GM10248 (cell line): Measurements from ENCODE around the gene ART5.

ENCODE experiments used
- CTCF ChIA-PET: fragments of 300-600 bp; sonication (Branson Sonifier 250); formaldehyde crosslinking; extraction: SDS; loops from one replicate; lab custom pipeline; 2021; ENCODE audit warnings: antibody characterized with exemption; lab: Yijun Ruan, JAX
- POLR2A ChIA-PET: fragments of 350-650 bp; sonication (Branson Sonifier 250); formaldehyde crosslinking; extraction: SDS; loops from one replicate; lab custom pipeline; 2020; ENCODE audit warnings: antibody characterized with exemption; lab: Yijun Ruan, JAX
- DNase-seq: peaks from one replicate; pipeline ENCODE4 v3.0.0; 2012; ENCODE audit errors: extremely low spot score
- TF ChIP-seq, protein P1 (sequence below): IDR thresholded peaks from 2 replicates; pipeline ENCODE4 v1.5.1; 2012; ENCODE audit warnings: mild to moderate bottlenecking, low read depth; ENCODE audit errors: extremely low read depth, missing control alignments, control extremely low read depth

ART5 gene

DNA sequence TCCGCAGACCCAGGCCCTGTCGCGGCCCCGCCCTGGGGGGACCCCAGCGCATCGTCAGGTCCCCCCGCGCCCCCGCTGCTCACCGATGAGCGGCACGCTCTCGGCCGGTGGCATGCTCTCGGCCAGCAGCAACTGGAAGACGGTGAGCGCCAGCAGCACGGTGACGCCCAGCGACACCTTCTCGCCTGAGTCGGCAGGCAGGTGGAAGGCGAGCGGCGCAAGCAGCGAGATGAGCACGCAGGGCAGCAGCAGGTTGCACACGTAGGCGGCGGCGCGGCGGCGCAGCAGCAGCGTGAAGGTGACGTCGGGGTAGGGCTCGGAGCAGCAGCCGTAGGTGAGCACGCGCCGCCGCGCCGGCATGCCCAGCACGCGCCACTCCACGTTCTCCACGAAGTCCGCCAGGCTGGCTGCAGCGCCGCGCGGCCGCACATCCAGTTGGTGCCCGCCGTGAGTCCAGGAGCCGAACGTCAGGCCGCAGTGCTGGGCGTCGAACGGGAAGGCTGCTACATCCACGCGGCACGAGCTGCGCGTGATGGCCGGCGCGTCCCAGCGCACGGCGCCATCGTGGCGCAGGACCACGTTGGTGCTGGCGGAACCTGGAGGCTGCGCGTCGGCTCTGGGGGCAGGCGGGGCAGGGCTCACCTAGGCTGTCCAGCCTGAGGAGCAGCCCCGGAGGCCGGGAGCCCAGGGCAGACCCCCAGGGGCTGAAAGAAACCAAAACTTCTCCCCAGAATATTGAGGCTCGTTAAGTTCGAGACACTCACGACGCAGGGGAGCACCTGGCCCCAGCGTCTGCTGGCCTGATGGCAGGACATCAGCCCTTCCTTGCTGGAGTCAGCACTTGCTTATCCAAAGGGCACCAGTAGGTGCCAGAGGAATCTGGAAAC lies 25.6 kb upstream of the ART5 start:
- ChIA-PET POLR2A (no interaction called here), CTCF (no interaction called here)
- TF ChIP-seq, protein P1, sequence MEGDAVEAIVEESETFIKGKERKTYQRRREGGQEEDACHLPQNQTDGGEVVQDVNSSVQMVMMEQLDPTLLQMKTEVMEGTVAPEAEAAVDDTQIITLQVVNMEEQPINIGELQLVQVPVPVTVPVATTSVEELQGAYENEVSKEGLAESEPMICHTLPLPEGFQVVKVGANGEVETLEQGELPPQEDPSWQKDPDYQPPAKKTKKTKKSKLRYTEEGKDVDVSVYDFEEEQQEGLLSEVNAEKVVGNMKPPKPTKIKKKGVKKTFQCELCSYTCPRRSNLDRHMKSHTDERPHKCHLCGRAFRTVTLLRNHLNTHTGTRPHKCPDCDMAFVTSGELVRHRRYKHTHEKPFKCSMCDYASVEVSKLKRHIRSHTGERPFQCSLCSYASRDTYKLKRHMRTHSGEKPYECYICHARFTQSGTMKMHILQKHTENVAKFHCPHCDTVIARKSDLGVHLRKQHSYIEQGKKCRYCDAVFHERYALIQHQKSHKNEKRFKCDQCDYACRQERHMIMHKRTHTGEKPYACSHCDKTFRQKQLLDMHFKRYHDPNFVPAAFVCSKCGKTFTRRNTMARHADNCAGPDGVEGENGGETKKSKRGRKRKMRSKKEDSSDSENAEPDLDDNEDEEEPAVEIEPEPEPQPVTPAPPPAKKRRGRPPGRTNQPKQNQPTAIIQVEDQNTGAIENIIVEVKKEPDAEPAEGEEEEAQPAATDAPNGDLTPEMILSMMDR: no peak

DNA sequence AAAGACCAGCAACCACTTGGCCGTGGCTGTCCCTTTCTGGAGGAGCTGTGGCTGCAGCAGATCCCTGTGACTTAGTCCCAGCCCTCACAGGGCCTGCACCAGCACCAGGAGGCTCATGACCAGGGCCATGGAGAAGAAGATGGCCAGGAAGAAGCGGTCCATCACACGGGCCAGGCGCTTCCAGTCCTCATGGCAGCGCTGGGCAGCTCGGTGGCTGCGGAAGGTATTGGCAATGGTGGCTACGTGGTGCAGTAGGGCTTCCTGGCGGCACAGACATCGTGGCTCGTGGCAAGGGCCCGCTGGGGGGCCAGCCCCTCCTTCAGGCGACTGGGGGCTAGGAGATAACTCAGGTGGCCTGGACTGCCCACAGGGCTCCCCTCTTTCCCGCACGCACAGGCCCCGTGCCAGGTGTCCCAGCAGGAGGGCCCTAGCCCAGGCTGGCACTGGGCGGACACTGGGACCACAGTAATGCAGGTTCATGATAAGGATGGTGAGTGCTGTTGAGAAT lies 24.3 kb upstream of the ART5 start:
- CTCF ChIA-PET: no interaction called here
- no peak for DNase-seq
- TF ChIP-seq, protein P1: no peak
- POLR2A ChIA-PET: no interaction called here

More for the DNA sequence above, 25.6 kb upstream of the ART5 start:
- DNase-seq: no peak

DNA sequence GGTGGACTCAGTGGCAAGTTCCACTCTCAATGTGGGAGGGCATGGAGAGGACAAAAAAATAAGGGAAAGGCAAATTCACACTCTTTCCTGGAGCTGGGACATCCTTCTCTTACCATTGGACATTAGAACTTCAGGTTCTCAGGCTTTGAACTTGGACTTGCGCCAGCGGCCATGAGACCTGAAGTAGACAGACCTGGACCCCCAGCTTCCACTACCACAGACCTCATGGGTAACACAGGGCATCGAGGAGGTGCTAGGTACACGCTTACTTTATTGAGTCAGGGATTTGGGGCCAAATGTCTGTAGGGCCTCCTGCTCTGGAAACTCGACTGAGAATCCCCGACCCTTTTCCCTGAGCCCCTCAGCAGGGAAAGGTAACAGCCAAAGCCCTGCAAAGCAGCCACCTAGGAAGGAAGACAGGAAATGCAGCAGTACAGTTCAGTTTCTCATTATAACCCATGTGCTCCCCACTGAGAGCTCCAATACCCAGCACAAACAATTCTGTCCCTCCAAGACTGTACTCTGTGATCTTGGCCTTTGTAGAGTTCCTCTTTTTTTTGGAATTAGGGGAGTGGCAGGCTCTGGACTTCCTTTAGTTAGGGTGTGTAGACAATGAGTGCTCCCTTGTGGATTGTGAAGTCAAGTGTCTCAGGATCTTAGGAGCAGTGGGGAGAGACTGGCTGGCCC lies 23.7 kb upstream of the ART5 start:
- no peak for DNase-seq
- TF ChIP-seq, protein P1: no peak
- ChIA-PET CTCF (no interaction called here), POLR2A (interaction anchor here (0.6 kb wide), 1 partner anchor 673 kb away, joined by 3 read pairs; the partner anchor contains the start of gene NAP1L4)

DNA sequence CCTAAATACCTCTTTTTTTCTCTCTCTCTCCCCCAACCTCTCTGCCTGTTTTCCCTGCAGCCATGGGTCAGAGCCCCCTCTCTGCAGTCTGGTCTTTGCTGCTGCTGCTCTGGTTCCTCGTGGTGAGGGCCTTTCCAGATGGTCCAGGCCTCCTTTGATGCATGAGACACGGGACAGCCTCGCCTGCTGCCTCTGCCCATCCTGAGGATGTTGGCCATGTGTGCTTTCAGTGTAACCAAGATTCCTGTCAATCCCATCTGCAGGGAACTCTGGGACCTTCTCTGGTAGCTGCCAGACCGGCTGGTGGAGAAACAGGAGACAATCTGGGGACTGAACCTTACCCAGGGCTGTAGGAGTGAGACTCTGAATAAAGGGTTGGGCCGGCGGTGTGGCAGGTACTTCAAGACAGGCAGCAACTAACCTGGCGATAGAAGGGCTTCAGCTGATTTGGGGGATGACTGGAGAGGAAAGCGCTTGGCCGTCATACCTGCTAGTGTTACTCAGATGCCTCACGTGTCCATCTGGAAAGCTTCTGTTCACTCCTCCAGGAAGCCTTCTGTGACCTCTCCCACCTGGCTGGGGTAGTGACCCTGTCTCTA lies 22.3 kb upstream of the ART5 start:
- POLR2A ChIA-PET: no interaction called here
- TF ChIP-seq, protein P1: no peak
- DNase-seq: no peak
- CTCF ChIA-PET: interaction anchor here (0.9 kb wide), 1 partner anchor 8 kb away, joined by 3 read pairs; no protein-coding TSS in a partner anchor

DNA sequence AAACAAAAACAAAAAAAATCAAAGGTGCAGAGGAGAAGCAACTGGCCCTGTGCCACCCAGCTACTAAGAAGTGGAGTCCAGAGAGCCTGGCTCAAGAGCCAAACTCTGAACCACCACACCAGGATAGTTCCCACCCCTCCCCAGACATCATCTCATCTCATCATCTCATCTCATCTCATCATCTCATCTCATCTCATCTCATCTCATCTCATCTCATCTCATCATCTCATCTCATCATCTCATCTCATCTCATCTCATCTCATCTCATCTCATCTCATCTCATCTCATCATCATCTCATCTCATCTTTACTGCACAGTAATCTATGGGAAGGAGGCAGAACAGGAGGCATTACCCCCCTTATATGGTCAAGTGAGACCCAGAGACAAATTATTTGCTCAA lies 21.1 kb upstream of the ART5 start:
- POLR2A ChIA-PET: no interaction called here
- TF ChIP-seq, protein P1: no peak
- DNase-seq: no peak
- CTCF ChIA-PET: no interaction called here

DNA sequence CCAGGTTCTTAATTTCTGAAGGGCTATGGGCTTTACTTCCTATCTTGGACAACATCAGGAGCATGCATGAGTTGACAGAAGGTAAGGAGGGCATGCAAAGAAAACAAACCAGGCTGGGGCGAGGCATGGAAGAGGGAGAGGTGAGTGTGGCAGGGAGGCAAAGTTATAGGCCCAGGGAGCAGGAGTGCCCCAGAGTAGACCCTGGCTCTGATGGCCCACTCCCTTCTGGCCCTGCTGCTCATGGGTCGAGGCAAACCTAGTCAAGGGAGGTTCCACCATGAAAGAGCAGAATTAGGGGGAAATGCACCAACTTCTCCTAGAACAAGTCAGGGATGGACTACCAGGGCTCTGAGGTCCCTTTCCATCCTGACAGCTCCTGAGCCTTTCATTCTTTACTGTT lies 19.2 kb upstream of the ART5 start:
- POLR2A ChIA-PET: no interaction called here
- TF ChIP-seq, protein P1: no peak
- no peak for DNase-seq
- CTCF ChIA-PET: no interaction called here
